22Rv1 (cell line): Measurements from ENCODE around the gene NUDT22.

Experiments
- ZFX ChIP-seq: fragments of 450-650 bp; IDR thresholded peaks from 2 replicates; pipeline ENCODE4 v1.6.1; 2017; ENCODE audit warnings: antibody characterized with exemption, borderline replicate concordance
- TF ChIP-seq, protein P1 (sequence below): fragments of 450-650 bp; IDR thresholded peaks from 2 replicates; pipeline ENCODE4 v1.5.1; 2017; ENCODE audit warnings: mild to moderate bottlenecking

GRCh38 chr11:64244966-64245365, 18.9 kb downstream of the NUDT22 start:
- TF ChIP-seq, protein P1, sequence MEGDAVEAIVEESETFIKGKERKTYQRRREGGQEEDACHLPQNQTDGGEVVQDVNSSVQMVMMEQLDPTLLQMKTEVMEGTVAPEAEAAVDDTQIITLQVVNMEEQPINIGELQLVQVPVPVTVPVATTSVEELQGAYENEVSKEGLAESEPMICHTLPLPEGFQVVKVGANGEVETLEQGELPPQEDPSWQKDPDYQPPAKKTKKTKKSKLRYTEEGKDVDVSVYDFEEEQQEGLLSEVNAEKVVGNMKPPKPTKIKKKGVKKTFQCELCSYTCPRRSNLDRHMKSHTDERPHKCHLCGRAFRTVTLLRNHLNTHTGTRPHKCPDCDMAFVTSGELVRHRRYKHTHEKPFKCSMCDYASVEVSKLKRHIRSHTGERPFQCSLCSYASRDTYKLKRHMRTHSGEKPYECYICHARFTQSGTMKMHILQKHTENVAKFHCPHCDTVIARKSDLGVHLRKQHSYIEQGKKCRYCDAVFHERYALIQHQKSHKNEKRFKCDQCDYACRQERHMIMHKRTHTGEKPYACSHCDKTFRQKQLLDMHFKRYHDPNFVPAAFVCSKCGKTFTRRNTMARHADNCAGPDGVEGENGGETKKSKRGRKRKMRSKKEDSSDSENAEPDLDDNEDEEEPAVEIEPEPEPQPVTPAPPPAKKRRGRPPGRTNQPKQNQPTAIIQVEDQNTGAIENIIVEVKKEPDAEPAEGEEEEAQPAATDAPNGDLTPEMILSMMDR: no peak
- TF ChIP-seq ZFX: no peak
